Calu3 (cell line): Measurements from ENCODE around the gene ARHGAP26. TPM values are rescaled to one million over a fixed set of nuclear protein-coding genes. Genes with fewer than 3 reads are reported as not detected.

Experiments used
- BruUV-seq: library from RNA; stranded (reverse); fragments of 400-500 nt; replicated peaks from 2 replicates; lab custom pipeline; 2021; lab: Mats Ljungman, UMichigan
- CTCF ChIA-PET: fragments of 300-600 bp; sonication (Branson Sonifier 250); formaldehyde crosslinking; loops from one replicate; lab custom pipeline; 2022; ENCODE audit warnings: antibody characterized with exemption; lab: Charles Lee
- DNase-seq: peaks from one replicate; pipeline ENCODE4 v3.0.0; 2022
- H3K27ac Mint-ChIP-seq: one replicate; pipeline ENCODE4 v1.8.0; 2022; ENCODE audit warnings: mixed read lengths; ENCODE audit not compliant: unreplicated experiment
- H3K27me3 Mint-ChIP-seq: one replicate; pipeline ENCODE4 v1.8.0; 2022; ENCODE audit warnings: mixed read lengths; ENCODE audit not compliant: unreplicated experiment
- H3K36me3 Mint-ChIP-seq: one replicate; pipeline ENCODE4 v1.8.0; 2022; ENCODE audit warnings: mild to moderate bottlenecking, moderate library complexity, mixed read lengths; ENCODE audit not compliant: insufficient read depth, unreplicated experiment
- H3K4me1 Mint-ChIP-seq: one replicate; pipeline ENCODE4 v1.8.0; 2022; ENCODE audit warnings: mild to moderate bottlenecking, low read depth, mixed read lengths; ENCODE audit not compliant: unreplicated experiment
- H3K4me3 Mint-ChIP-seq: one replicate; pipeline ENCODE4 v1.8.0; 2022; ENCODE audit warnings: mild to moderate bottlenecking, low read depth, moderate library complexity, mixed read lengths; ENCODE audit not compliant: unreplicated experiment
- H3K9me3 Mint-ChIP-seq: one replicate; pipeline ENCODE4 v1.8.0; 2022; ENCODE audit warnings: low read depth, mixed read lengths; ENCODE audit not compliant: unreplicated experiment
- CTCF ChIP-seq: fragments of 200-600 bp; IDR thresholded peaks from one replicate; pipeline ENCODE4 v1.8.0; 2022; ENCODE audit warnings: antibody characterized with exemption; ENCODE audit not compliant: unreplicated experiment
- intact Hi-C: fragments of 100-400 bp; cut with micrococcal nuclease; formaldehyde crosslinking; loops from one replicate; pipeline ENCODE4 v1.10.0; 2022; ENCODE audit not compliant: unreplicated experiment
- total RNA-seq: library from RNA; stranded (reverse); gene quantifications from 2 replicates; pipeline ENCODE4 v1.2.3, GENCODE V29; 2022

Gene ARHGAP26
- total RNA-seq, 1 experiment from 2014 or later = 118 TPM

- no peaks in the 10 kb centered on the region for H3K4me1 Mint-ChIP-seq
- no peaks in the 10 kb centered on the region for H3K27me3 Mint-ChIP-seq
- no peaks in the 10 kb centered on the region for H3K9me3 Mint-ChIP-seq
- no TSS peak for BruUV-seq
- intact Hi-C loops = no loop called here
- CTCF ChIA-PET = interaction anchor here (0.6 kb wide), 1 partner anchor 546 kb away, joined by 3 read pairs; no protein-coding TSS in a partner anchor
- no peaks in the 10 kb centered on the region for H3K36me3 Mint-ChIP-seq
- DNase-seq = no peak
- TF ChIP-seq CTCF = no peak
- no peak overlapping the region for H3K4me3 Mint-ChIP-seq
- no peak overlapping the region for H3K27ac Mint-ChIP-seq
Observed at GRCh38 chr5:143146161-143146560, 376.0 kb downstream of the ARHGAP26 start.

DNA sequence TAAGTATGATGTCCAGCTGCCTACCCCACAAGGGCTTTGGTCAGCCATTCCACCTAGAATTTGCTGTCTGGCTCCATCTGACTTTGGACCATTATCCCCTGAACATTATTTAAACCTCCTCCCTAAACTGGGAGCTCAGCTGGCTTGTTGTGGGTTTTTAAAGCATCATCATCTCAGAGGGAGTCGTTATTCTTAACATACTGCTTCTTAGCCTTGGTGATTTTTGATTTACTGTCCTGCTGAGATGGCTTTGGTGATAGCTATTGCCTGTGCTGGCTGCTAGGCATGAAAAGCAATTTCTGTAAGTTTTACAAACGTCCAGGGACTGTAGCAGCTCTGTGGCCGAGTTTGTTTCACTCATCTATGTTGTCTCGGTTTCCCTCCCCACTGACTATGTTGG is 377.2 kb downstream of the ARHGAP26 start:
- intact Hi-C loops = no loop called here
- no peak overlapping the region for H3K27ac Mint-ChIP-seq
- BruUV-seq = no TSS peak
- no peaks in the 10 kb centered on the region for H3K4me1 Mint-ChIP-seq
- no peak for TF ChIP-seq CTCF
- DNase-seq = no peak
- H3K9me3 Mint-ChIP-seq = no peaks in the 10 kb centered on the region
- CTCF ChIA-PET = no interaction called here
- no peaks in the 10 kb centered on the region for H3K36me3 Mint-ChIP-seq
- H3K4me3 Mint-ChIP-seq = no peak overlapping the region
- no peaks in the 10 kb centered on the region for H3K27me3 Mint-ChIP-seq

DNA sequence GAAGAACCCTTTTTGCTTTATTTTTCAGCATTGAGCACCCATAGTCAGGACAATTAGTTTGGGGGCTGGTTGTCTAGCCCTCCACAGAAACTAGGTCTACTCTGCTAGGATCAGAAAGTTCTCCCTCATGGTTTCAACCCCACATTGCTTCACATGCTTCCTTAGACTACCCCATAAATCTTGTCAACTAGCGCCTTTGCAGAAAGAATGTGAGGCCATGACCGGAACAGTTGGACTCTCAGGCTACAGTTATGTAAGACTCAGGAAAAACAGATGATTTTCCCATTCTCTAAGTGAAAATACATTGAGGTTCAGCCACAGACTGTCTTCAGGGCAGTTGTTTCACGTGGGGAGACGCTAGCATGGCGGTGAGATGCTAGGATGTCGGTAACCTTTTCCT is 377.7 kb downstream of the ARHGAP26 start:
- Mint-ChIP-seq H3K36me3 (no peaks in the 10 kb centered on the region), H3K27ac (no peak overlapping the region), H3K4me3 (no peak overlapping the region), H3K27me3 (no peaks in the 10 kb centered on the region), H3K4me1 (peaks cover 5% of the 10 kb centered on the region), H3K9me3 (no peaks in the 10 kb centered on the region)
- intact Hi-C loops = no loop called here
- DNase-seq = no peak
- BruUV-seq = no TSS peak
- TF ChIP-seq CTCF = no peak
- CTCF ChIA-PET = no interaction called here

DNA sequence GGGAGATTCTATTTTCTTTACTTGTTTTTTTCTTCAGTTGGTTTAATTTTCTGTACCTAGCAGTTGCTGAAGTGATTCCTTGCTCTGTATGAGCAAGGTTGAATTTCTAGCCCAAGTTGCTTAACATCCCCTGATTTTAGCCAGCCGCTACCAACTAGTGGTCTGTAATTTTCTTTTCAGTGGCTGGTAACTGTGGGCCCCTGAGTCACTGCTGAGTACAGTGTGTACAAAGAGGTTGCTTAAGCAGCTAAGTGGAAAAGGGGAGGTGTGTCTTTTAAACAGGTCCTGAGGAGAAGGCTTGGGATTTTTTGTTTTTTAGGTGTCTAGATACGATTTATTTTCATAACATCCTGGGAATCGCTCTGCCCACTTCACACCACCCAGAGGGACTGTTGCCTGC is 378.6 kb downstream of the ARHGAP26 start:
- intact Hi-C loops = no loop called here
- Mint-ChIP-seq H3K36me3 (no peaks in the 10 kb centered on the region), H3K27ac (no peak overlapping the region), H3K4me3 (no peak overlapping the region), H3K4me1 (peaks cover 14% of the 10 kb centered on the region), H3K27me3 (no peaks in the 10 kb centered on the region), H3K9me3 (no peaks in the 10 kb centered on the region)
- DNase-seq = no peak
- no TSS peak for BruUV-seq
- CTCF ChIA-PET = no interaction called here
- no peak for TF ChIP-seq CTCF
